Measurements from ENCODE around the gene ACOT4.
"Not testable (repeated sequence)": the region's sequence is repeated elsewhere in the genome, so short reads cannot be mapped to it uniquely, and the experiment has no call there.

ACOT4 gene

DNA sequence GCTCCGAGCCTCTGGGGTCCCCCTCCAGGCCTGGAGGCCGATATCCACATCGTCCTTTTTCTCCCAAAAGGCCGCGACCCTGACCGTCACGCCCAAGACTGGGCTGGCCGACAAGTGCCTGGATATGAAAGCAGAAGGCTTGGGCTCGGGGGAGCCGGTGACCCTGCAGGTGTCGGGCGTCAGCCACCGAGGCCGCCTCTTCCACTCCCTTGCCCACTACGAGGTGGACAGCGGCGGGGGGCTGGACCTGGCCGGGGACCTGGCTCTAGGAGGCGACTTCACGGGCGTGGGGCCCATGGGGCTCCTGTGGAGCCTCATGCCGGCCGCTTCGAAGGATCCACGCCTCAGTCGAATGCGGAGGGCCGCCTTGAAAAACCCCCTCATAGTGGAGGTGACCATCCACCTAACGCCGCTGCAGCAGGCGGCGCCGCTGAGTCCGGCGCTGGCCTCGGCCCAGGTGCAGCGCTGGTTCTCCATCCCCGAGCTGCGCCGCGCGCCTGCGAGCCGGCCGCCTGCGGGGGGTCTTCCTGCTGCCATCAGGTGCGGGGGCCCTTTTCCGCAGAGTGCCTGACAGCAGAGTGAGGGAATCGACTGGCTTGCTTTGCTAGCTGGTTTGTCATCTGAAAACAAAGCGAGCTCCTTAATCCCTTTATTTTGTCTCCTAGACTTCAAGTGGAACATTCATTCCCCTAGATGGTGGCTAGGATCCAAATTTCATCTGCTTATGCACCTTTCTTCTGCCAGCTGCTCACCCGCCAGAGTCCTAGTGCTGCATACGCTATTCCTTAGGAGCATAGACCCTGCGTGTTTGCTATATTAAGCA lies 42.5 kb downstream of the ACOT4 start:
- peak; percentile 68 for DNase-seq

DNA sequence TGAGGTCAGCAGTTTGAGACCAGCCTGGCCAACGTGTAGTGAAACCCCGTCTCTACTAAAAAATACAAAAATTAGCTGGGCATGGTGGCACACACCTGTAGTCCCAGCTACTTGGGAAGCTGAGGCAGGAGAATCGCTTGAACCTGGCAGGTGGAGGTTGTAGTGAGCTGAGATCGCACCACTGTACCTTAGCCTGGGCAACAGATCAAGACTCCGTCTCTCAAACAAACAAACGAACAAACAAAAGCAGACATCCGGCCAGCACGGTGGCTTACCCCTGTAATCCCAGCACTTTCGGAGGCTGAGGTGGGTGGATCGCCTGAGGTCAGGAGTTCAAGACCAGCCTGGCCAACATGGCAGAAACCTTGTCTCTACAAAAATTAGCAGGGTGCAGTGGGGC lies 44.7 kb downstream of the ACOT4 start:
- DNase-seq, result not testable (repeated sequence)

GRCh38 chr14:73637830-73638229 lies 46.2 kb downstream of the ACOT4 start:
- no peak for DNase-seq

GRCh38 chr14:73640796-73641365 lies 49.2 kb downstream of the ACOT4 start:
- no peak for DNase-seq

DNA sequence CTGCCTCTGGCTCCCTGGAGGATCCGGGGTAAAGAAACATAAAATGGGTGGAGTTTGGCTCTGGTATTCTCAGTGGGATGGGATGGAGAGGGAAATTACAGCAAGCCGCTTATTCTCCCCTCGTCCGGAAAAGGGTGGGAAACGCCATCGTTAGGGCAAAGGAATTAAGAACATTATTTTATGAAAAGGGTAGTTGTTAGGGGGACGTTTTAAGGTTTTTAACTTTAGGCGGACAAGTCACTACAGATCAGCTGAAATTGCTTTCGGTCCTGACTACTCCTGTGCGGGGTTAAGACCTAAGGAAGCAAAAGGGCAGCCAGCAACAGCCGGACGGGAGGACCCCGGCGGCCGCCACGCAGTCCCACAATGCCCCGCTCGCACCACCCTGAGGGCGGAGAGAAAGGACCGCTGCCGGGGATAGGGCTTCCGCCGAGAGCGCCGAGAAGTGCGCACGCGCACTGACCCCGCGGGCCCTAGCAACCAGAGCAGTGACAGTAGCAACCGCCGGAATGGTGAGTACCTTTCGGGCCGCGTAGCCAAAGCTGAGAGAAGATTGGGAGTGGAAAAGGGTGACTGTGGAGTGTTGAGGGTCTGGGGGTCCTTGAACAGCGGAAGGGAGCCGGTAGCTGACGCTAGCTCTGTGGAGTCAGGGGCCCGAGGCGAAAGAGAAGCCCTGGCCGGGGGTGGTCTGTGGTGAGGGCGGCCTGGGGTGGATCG lies 53.0 kb downstream of the ACOT4 start, which contains the start of gene DNAL1:
Gene DNAL1 (plus strand): TSS at position 456 of the 717 bp plus-strand sequence. CDS start 54 bp downstream, at position 510.
- peak; percentile 86 for DNase-seq

DNA sequence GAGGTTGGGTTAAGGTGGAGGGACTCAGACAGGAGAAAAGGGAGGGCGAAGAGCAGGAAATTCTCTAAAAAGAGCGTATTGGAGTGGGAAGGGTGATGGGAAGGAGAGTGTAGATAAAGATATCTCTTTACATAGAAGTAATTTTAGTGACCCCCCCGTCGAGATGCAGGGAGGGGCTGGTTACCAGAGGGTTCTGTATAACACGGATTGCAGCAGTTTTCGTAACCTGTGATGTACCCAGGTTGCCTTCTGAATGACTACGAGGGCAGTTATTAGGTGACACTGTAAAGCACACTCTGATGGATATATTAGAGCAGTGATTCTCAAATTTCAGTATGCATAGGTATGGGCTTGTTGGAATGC lies 53.6 kb downstream of the ACOT4 start:
- no peak for DNase-seq
